DMS79 treated with DMSO at 0.1 percent for 48 hours (cell line): ENCODE results near the gene FBXO10.
"Not testable (repeated sequence)": the region's sequence is repeated elsewhere in the genome, so short reads cannot be mapped to it uniquely, and the experiment has no call there.

Source experiments
- DNase-seq: peaks from one replicate; lab custom pipeline; 2025; lab: John Stamatoyannopoulos, UW

The FBXO10 gene

GRCh38 chr9:37511016-37512010 lies 64.9 kb downstream of the FBXO10 start:
- no peak for DNase-seq

DNA sequence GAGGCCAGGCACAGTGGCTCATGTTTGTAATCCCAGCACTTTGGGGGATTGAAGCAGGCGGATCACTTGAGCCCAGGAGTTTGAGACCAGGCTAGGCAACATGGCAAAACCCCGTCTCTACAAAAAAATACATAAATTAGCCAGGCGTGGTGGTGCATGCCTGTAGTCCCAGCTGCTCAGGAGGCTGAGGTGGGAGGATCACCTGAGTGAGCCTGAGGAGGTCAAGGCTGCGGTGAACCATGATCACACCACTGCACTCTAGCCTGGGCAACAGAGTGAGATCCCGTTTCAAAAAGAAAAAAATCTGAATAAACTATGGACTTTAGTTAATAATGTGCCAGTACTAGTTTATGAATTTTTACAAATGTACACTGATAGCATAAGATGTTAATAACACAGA lies 66.1 kb downstream of the FBXO10 start:
- DNase-seq: not testable (repeated sequence)

GRCh38 chr9:37509536-37509935 lies 66.6 kb downstream of the FBXO10 start:
- no peak for DNase-seq

GRCh38 chr9:37508834-37509206 lies 67.4 kb downstream of the FBXO10 start:
- DNase-seq: no peak

DNA sequence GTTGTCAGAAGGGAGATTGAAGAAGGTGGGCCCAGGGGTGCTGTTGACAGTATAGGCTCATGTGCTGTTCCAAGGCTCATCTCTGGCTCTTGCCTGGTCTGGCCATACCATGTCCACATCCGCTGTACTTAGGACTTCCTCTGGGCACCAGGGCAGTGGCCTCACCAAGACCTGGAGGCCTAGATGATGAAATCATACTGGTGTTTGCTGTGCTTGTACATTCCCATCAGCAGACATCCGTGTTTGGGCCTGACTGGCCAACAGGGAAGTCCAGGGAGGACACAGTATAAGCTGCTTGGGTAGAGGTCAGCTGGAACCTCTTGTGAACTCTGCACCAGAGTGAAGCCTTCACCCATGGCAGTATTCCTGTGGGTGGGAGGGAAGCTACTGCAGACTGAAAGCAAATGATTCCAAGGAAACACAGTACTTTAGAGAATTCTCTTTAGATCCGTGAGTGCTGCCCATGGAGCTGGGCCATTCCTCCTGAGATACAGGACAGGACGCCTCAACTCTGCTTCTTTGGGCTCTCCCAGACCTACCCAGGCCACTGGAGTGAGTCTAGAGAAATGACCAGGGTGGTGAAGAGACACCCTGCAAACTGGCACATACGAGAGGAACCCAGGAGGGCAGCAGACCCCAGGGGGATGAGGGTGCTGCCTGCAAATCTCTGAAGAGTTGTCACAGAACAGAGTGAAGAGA lies 67.9 kb downstream of the FBXO10 start:
- no peak for DNase-seq

GRCh38 chr9:37507566-37508134 lies 68.5 kb downstream of the FBXO10 start:
- no peak for DNase-seq

- no peak for DNase-seq
Measured at GRCh38 chr9:37504605-37505004, 71.6 kb downstream of the FBXO10 start.

DNA sequence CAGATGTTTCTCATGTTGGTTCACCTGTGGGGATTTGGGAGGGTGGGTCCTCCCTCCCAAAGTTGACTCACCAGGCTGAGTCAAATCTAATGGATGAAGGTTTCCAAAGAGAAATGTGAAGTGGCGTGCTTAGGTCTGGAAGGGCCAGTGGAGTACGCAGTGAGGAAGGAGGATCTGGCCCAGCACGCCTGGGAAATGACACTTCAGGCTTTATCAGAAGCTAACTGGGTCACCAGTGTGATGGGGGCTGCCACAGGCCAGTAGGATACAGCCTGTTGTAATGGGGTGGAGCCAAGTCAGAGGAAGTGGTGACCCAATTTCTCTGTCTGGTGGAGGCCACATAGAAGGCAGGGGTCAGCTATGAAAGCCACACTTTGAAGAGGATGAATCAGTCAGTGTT lies 72.4 kb downstream of the FBXO10 start:
- no peak for DNase-seq

DNA sequence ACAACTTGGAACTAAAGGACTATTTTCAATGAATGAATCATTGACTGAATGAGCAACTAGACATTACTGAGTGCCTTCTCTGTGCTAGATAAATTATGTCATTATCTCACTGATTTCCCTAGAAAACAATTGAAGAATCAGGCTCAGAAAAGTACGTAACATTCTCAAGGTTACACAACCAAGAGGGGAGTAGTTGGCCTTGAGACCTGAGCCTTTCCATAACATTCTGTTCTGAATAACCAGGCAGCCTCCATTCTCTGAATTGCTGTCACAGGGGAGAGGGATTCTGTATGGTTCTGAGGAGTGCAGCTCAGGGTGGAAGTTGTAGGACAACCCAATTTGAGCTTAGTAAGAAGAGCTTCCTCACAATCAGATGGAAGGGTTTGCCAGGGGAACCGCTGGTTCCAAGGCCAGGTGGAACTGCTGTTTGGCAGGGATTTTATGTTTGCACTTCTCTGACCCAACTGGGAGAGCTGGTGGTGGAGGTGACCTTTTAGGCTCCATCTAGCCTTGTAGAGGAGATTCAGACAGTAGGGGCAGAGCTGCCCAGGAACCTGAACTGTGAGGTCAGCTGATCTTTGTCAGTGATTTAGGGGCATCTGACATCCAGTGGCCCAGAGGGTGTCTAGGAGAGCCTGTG lies 74.1 kb downstream of the FBXO10 start:
- DNase-seq: no peak

- DNase-seq: no peak
Measured at GRCh38 chr9:37499297-37499696, 76.9 kb downstream of the FBXO10 start.

- DNase-seq: no peak
Measured at GRCh38 chr9:37498457-37498856, 77.7 kb downstream of the FBXO10 start.

DNA sequence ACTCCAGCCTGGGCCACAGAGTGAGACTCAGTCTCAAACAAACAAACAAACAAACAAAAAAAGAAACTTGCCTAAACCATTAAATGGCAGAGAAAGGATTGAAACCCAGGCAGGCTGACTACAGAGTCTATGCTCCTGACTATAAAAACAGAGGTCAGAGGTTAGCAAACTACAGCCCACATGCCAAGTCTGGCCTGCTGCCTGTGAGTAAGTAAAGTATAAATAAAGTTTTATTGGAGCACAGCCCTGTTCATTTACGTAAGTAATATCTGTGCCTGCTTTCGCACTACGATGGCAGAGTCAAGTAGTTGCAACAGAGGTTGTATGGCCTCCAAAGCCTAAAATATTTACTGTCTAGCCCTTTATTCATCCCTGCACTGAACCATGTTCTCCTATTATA lies 78.9 kb downstream of the FBXO10 start:
- no peak for DNase-seq

DNA sequence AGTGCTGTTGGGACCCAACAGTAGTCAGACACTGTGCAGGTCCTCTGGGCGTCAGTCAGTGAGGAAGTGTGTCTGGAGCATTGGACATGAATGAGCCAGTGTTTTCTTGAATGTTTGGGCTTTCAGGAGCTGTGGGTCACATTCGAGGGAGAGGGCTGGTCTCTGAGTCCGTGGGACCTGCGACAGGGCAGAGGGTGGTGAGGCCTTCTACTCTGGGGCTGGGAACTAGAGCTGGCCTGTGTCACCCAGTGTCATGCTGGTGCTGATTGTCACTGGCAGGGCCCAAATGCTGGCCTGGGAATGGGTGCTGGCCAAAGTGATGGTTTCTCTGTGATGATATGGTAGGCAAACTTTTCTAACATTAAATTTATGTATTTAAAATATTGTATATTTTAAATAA lies 80.2 kb downstream of the FBXO10 start:
- no peak for DNase-seq

DNA sequence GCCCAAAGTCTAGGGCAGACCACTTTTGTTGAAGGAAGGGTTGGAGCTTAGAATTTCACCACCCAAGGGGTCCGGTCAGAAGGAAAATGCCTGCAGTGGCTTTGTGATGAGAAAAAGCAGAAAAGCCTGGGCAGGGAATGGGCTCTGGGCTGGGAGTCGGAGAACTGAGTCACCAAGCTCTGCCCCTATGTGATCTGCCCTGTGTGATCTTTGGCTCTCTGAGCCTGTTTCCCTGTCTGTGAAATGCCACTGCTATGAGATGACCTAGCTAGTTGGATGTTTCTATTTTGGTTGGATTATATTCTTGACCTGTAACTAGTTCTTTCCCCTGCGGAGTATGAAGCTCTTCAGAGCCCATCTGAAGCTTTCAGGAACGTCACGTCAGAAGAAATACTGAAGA lies 80.6 kb downstream of the FBXO10 start:
- DNase-seq: no peak

DNA sequence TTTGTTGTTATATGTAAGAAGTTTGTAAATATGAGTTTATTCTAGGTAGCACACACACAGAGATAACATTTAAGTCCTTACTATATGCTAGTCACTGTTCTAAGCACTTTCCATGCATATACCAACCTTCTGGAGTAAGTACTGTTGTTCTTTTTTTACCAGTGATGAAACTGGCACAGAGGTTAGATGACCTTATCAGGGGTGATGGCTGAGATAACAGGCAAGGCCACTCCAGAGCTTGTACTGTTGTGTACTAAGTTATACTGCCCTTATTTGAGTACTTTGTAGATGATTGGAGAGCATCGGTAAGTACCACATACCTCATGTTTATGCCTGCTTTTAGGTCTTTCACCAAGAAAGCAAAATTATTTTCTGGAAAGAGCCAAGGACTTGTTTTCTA lies 84.2 kb downstream of the FBXO10 start:
- DNase-seq: no peak

DNA sequence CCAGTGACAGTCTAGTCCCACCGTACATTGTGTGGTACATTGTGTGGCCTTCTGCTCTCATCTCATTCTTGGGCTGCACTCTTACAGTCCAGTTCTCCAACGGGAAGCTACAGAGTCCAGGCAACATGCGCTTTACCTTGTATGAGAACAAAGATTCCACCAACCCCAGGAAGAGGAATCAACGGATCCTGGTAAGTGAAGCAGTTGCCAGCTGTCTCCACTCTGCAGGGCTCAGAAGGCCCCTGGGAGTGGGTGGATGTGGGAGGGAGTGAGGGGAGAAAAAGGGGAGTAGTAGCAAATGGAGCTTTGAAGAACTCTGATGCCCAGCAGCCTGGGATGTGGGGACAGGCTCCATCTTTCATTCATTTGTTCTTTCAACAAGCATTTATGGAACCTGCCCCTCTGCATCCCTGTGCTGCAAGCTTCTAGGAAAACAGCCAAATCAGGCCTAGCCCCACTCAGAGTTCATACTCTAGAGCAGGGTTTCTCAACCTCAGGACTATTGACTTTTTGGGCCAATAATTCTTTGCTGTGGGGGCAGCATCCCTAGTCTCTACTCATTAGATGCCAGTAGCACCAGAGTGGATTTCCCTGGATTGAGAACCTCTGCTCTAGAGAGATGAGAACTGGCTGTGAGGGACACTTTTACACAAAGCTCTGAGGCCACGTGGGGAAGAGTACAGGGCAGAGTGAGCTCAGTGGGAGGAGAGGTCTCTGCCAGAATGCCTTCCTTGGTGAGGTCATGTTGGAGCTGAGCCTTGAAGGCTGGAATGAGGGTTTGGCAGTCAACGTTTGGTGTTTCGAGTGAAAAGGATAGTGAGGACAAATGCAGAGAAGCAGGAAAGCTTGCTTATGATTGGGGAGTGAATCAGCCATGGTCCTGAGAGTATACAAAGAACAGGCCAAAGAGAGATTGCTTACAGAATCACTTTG lies 89.3 kb downstream of the FBXO10 start:
- no peak for DNase-seq

DNA sequence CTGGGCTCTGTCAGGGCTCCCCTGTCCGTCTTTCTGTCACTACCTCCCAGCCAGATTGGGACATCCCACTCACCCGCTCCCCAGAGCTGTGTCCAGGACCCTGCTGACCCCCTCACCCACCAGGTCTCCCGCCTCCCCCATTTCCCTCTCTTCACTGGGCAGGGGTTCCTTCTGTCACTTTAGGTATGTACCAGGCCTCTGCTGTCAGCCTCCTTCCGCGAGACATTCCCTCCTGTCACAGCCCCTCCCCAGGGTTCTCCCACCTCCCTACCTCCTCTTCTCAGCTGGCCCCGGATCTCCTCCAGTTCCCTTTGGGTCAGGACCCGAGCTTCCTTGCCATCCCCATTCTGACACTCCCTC lies 89.9 kb downstream of the FBXO10 start:
- DNase-seq: no peak

- DNase-seq: peak; percentile 88
Measured at GRCh38 chr9:37485389-37486255, 90.6 kb downstream of the FBXO10 start, which contains the start of gene POLR1E. Gene POLR1E, plus strand, starts transcription at chr9:37485948. Its CDS starts 100 bp downstream, at chr9:37486048.

DNA sequence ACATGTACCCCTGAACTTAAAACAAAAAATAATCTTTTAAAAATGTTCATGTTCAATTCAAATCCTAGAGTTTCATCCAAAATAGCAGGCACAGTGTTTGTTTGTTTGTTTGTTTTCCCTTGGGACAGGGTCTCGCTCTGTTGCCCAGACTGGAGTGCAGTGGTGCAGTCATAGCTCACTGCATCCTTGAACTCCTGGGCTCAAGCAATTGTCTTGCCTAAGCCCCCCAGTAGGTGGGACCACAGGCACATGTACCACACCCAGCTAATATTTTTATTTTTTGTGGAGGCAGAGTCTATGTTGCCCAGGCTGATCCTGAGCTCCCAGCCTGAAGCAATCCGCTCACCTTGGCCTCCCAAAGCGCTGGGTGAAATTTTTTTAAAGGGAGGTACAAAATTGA lies 95.4 kb downstream of the FBXO10 start:
- no peak for DNase-seq

- not testable (repeated sequence) for DNase-seq
Measured at GRCh38 chr9:37477987-37478619, 98.1 kb downstream of the FBXO10 start.
